Esophagus muscularis mucosa (tissue), 4 donors: ENCODE results near the gene NFATC4.
"Not testable (repeated sequence)": the region's sequence is repeated elsewhere in the genome, so short reads cannot be mapped to it uniquely, and the experiment has no call there.

Experiments
- EP300 ChIP-seq: sonication (generic); formaldehyde crosslinking; IDR thresholded peaks from one replicate; pipeline ENCODE4 v1.6.1; 2017; ENCODE audit warnings: antibody characterized with exemption
- POLR2A ChIP-seq: fragments of 450-650 bp; IDR thresholded peaks from one replicate; pipeline ENCODE4 v1.6.1; 2017; ENCODE audit warnings: antibody characterized with exemption, moderate library complexity, mild to moderate bottlenecking, low read depth
- POLR2AphosphoS5 ChIP-seq, 2 donors: sonication (generic); formaldehyde crosslinking; IDR thresholded peaks; one replicate each; pipeline ENCODE4 v1.6.1; 2017; ENCODE audit warnings: antibody characterized with exemption in 2 of 2
- TF ChIP-seq, protein P1 (sequence below), 3 experiments: fragments of 200-600 bp in 2 of 3; fragments of 450-650 bp in 1 of 3; sonication (generic) in 2 of 3; IDR thresholded peaks; one replicate each; pipeline ENCODE4 v1.5.1; 2017 to 2019; ENCODE audit warnings: antibody characterized with exemption in 3 of 3, mild to moderate bottlenecking in 2 of 3, moderate library complexity in 1 of 3

DNA sequence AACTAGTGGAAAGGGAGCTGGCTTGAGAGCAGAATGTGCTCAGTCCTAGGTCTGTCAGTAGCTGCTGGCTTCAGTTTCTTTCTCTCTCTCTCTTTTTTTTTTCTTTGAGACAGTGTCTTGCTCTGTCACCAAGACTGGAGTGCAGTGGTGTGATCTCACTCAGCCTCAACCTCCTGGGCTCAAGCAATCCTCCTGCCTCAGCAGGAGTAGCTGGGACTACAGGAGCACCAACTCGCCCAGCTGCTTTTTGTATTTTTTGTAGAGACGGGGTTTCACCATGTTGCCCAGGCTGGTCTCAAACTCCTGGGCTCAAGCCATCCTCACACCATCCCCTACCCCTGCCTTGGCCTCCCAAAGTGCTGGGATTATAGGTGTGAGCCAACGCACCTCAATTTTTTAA lies 3.6 kb downstream of the NFATC4 start:
- TF ChIP-seq, protein P1, sequence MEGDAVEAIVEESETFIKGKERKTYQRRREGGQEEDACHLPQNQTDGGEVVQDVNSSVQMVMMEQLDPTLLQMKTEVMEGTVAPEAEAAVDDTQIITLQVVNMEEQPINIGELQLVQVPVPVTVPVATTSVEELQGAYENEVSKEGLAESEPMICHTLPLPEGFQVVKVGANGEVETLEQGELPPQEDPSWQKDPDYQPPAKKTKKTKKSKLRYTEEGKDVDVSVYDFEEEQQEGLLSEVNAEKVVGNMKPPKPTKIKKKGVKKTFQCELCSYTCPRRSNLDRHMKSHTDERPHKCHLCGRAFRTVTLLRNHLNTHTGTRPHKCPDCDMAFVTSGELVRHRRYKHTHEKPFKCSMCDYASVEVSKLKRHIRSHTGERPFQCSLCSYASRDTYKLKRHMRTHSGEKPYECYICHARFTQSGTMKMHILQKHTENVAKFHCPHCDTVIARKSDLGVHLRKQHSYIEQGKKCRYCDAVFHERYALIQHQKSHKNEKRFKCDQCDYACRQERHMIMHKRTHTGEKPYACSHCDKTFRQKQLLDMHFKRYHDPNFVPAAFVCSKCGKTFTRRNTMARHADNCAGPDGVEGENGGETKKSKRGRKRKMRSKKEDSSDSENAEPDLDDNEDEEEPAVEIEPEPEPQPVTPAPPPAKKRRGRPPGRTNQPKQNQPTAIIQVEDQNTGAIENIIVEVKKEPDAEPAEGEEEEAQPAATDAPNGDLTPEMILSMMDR (IDR thresholded peaks at IDR 0.05), result not testable (repeated sequence)
- TF ChIP-seq POLR2A; POLR2AphosphoS5 (IDR thresholded peaks at IDR 0.05); EP300: not testable (repeated sequence)
